RPMI7951 (cell line): ENCODE measurements around the gene RAPGEFL1. TPM values are rescaled to one million over a fixed set of nuclear protein-coding genes. Genes with fewer than 3 reads are reported as not detected.
"Not testable (repeated sequence)": the region's sequence is repeated elsewhere in the genome, so short reads cannot be mapped to it uniquely, and the experiment has no call there.

ENCODE experiments used
- DNase-seq: peaks from one replicate; pipeline ENCODE4 v3.0.0-alpha.2; 2012; ENCODE audit warnings: low read depth
- total RNA-seq: library from RNA; depleted of rRNA; stranded (reverse); fragments of >200 nt; shearing (Covaris generic); gene quantifications from 2 replicates; pipeline ENCODE4 v1.2.3, GENCODE V29; 2014; rRNA removed

Gene RAPGEFL1, protein sequence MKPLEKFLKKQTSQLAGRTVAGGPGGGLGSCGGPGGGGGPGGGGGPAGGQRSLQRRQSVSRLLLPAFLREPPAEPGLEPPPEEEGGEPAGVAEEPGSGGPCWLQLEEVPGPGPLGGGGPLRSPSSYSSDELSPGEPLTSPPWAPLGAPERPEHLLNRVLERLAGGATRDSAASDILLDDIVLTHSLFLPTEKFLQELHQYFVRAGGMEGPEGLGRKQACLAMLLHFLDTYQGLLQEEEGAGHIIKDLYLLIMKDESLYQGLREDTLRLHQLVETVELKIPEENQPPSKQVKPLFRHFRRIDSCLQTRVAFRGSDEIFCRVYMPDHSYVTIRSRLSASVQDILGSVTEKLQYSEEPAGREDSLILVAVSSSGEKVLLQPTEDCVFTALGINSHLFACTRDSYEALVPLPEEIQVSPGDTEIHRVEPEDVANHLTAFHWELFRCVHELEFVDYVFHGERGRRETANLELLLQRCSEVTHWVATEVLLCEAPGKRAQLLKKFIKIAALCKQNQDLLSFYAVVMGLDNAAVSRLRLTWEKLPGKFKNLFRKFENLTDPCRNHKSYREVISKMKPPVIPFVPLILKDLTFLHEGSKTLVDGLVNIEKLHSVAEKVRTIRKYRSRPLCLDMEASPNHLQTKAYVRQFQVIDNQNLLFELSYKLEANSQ
- 0.10 and 0.60 TPM in 2 replicates for total RNA-seq

- peak; percentile 15 for DNase-seq
Measured at GRCh38 chr17:40177275-40177874, at the start of gene RAPGEFL1. Gene RAPGEFL1 (plus strand): TSS chr17:40177470. CDS start chr17:40177862, 392 bp downstream.

GRCh38 chr17:40129498-40129897 is 47.8 kb upstream of the RAPGEFL1 start:
- no peak for DNase-seq

DNA sequence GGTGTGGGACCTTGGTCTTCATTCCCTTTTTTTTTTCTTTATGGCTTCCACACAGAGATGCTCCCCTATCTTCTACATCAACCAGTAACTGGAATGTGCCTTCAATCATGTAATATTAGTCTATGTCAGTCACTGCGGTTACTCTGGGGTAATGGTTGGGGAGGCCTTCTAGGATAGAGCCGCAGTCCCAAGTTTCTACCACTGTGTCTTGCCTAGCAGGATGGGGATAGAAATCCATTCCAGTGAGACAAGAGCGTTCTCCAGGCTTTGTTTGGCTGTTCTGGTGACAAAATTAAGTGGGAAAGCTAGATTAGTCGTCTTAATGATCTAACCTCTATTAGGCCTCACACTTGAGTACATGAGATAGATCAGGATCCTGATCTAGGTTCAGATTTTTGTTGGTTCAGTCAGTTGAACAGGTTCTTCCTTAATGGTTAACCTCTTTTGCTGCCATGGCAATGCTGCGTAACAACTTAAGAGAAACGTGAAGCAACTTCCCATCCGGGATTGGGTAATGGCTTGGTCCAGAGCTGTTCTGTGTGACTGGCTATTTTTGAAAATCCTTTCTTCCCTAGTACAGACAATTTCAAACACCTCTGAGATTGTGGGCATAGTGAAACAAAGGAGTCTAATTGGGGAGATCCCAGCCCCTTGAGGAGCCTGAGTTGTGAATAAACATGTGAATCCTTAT is 46.8 kb upstream of the RAPGEFL1 start:
- DNase-seq = no peak

DNA sequence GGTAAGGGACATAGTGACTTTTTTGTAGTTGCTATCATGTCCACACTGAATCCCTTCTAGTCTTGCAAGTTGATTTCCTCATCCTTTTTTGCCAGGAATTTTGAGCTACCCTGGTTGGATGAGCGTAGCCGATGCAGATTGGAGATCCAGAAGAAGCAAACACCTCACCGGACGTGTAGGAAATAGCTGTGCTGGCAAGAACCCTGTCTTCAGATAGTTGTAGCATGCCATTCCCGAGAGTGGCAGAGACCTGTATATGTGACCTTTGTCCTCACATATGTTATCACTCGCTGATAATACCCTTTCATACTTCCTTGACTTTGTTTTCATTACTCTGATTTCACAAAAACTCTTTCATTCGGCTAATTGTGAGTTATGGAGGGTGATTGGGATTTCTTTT is 43.1 kb upstream of the RAPGEFL1 start:
- no peak for DNase-seq

DNA sequence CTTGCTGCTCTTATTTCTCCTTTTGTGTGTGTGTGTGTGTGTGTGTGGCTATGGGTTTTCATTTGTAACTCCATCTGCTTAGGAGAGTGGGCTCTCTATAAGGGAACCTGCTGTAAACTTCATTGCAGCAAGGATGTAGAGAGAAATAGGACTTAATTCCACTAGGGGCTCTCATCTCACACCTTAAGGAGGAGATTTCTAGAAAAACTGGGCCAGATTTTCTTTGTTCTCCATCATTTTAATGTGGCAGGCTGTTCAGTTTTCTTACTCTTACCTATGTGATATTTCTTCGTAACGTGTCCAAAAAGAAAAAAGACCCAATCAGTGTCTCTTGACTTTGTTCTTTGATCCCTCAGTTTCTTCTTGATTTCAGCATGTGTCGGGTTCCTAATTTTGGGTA is 41.5 kb upstream of the RAPGEFL1 start:
- DNase-seq = no peak

DNA sequence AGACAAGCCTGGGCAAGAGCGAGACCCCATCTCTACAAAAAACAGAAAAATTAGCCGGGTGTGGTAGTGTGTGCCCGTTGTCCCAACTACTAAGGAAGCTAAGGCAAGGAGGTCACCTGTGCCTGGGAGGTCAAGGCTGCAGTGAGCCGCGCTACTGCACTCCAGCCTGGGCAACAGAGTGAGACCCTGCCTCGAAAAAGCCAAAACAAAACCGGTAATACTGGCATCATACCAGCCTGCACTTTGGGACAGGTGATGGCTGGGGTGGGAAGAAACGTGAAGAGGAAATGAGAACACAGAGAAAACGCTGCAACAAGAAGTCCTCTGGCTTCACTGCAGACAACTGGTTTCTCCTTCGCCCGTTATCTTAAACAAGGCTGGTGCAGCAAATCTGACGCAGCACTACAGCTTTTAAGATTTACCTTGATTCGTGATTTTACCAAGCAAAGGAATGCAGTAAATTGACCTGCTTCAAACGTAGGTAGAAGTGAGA is 37.7 kb upstream of the RAPGEFL1 start:
- no peak for DNase-seq

DNA sequence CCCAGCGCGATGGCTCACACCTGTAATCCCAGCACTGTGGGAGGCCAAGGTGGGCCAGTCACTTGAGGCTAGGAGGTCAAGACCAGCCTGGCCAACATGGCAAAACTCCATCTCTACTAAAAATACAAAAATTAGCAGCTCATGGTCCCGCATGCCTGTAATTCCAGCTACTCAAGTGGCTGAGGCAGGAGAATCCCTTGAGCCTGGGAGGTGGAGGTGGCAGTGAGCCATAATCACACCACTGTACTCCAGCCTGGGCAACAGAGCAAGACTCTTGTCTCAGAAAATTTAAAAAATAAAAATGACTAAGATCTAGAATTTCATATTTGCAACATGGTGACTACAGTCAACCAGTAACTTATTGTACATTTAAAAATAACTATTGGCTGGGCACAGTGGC is 34.1 kb upstream of the RAPGEFL1 start:
- not testable (repeated sequence) for DNase-seq

- no peak for DNase-seq
Measured at GRCh38 chr17:40145476-40145875, 31.8 kb upstream of the RAPGEFL1 start.

DNA sequence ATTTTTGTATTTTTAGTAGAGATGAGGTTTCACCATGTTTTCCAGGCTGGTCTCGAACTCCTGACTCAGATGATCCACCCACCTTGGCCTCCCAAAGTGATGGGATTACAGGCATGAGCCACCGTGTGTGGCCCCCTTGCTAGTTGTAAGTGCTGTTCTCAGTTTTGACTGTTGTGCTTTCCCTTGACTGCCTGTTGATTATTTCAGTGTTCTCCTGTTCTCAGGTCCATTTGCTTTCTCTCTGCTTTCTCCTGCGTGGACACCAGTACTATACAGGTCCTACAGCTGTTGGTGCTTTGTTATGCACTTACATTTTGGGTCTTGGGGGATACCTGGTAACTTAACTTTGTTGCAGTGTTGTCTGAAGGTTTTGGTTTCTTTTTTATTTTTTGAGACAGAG is 28.7 kb upstream of the RAPGEFL1 start:
- DNase-seq = no peak

- DNase-seq = no peak
Measured at GRCh38 chr17:40150276-40150675, 27.0 kb upstream of the RAPGEFL1 start.

DNA sequence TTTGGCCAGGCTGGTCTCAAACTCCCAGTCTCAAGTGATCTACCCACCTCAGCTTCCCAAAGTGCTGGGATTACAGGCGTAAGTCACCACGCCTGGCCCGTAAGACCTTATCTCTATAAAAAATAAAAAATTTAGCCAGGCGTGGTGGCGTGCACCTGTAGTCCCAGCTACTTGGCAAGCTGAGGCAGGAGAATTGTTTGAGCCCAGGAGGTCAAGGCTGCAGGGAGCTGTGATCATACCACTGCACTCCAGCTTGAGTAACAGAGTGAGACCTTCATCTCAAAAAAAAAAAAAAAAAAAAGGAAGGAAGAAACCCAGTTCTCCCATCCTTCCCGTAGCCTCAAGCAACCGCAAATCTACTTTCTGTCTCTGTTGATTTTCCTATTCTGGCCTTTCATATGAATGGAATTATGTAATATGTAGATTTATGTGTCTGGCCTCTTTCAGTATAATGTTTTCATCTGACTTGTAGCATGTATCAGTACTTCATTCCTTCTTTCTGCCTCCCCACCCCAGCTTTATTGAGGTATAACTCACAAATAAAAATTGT is 25.8 kb upstream of the RAPGEFL1 start:
- no peak for DNase-seq

GRCh38 chr17:40153603-40154236 is 23.6 kb upstream of the RAPGEFL1 start:
- no peak for DNase-seq

GRCh38 chr17:40157973-40158372 is 19.3 kb upstream of the RAPGEFL1 start:
- DNase-seq = no peak

- no peak for DNase-seq
Measured at GRCh38 chr17:40158438-40159013, 18.7 kb upstream of the RAPGEFL1 start.

GRCh38 chr17:40159456-40159855 is 17.8 kb upstream of the RAPGEFL1 start:
- DNase-seq = no peak

DNA sequence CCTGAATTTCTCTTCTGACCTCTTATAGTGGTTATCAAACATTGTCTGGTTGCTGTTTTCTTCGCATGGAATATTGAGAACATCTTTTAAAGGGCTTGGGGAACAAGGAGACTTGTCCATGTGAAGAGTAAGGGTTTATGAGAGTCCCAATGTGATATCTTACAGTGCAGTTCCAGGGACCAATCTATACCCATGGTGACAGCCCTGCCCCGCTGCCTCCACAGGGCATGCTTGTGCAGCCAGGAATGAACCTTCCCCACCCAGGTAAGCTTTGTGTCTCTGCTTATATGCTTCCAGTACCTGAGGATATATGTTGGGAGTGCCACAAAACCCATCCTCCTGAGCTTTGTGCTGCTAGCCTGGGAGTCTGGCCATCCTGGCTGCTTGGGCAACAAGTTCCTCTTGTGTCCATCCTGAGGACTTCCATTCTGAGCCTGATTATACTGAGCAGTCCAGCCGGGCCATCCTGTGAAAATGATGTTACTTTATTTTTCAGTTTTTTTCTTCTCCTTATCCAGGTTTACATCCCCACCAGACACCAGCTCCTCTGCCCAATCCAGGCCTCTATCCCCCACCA is 9.5 kb upstream of the RAPGEFL1 start:
- no peak for DNase-seq

DNA sequence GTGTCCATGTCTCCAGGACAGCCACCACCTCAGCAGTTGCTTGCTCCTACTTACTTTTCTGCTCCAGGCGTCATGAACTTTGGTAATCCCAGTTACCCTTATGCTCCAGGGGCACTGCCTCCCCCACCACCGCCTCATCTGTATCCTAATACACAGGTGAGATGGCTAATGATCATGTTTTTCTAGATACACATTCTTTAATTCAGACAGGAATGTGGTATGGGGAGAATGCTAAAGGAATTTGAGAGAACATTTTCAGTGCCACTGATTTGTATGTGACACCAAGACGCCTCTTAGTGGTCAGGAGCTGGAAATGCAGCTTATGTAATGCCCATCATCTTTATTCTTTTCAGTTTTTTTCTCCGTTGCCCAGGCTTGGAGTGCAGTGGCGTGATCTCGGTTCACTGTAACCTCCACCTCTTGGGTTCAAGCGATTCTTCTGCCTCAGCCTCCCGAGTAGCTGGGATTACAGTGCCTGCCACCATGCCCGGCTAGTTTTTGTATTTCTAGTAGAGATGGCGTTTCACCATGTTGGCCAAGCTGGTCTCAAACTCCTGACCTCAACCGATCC is 8.9 kb upstream of the RAPGEFL1 start:
- DNase-seq = peak; percentile 63

DNA sequence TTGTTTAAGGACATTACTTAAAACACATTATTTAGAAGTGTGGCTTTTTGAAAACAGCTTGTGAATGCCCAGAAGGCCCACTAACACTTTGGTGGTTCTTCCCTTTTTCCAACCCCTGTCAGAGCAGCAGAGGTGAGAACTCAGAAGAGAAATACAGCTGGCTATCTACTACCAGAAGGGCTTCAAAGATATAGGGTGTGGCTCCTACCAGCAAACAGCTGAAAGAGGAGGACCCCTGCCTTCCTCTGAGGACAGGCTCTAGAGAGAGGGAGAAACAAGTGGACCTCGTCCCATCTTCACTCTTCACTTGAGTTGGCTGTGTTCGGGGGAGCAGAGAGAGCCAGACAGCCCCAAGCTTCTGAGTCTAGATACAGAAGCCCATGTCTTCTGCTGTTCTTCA is 6.9 kb upstream of the RAPGEFL1 start:
- no peak for DNase-seq

DNA sequence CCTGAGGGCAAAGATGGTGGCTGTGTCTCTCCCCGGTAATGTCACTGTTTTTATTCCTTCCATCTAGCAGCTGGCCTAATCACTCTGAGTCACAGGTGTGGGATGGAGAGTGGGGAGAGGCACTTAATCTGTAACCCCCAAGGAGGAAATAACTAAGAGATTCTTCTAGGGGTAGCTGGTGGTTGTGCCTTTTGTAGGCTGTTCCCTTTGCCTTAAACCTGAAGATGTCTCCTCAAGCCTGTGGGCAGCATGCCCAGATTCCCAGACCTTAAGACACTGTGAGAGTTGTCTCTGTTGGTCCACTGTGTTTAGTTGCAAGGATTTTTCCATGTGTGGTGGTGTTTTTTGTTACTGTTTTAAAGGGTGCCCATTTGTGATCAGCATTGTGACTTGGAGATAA is 5.5 kb upstream of the RAPGEFL1 start:
- DNase-seq = no peak

DNA sequence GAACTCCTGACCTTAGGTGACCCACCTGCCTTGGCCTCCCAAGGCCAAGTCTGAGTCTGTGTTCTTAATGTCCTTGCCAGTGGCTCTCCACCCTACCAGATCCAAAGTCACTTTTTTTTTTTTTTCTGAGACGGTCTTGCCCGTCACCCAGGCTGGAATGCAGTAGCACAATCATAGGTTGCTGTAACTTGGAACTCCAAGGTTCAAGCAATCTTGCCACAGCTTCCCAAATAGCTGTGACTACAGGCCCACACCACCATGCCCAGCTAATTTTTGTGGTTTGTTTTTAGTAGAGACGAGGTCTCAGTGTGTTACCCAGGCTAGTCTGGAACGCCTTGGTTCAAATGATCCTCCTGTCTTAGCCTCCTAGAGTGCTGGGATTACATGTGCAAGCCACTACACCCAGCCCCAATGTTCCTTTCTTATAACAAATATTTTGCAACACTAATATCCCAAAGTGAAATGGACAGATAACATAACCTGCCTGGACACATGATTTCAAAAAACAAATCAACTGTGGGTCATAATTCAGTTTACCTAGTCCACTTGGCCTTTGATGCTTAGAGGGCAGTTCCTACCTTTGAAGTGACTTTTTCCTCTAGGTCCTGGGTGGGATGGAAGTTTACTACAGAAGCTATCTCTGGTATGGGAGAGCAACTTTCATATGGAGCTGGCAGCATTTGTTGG is 4.0 kb upstream of the RAPGEFL1 start:
- no peak for DNase-seq
